ENCODE results near the gene FKBP5. TPM values are rescaled to one million over a fixed set of nuclear protein-coding genes. Genes with fewer than 3 reads are reported as not detected.

FKBP5 gene
- total and polyA plus RNA-seq, 10 of the 15 experiments (the other 5 are each of a cell fraction or from before 2014, with no cell fraction given) = 29.0 to 123 (median 62.3) TPM

- H3K79me2 ChIP-seq (ENCODE audit: control insufficient read depth, insufficient read depth, low read length) = peaks cover 66% of the 10 kb centered on the region
- DNase-seq (ENCODE audit: low read depth, low spot score) = no peak
- H3K36me3 ChIP-seq (ENCODE audit: control insufficient read depth in 2 of 2, insufficient read depth in 2 of 2, low read length in 1 of 2) = no peaks in the 10 kb centered on the region
- in situ Hi-C loops (cut with MboI) = no loop called here
- intact Hi-C loops (cut with micrococcal nuclease; ENCODE audit: unreplicated experiment) = loop anchor here (5.0 kb wide), 1 partner anchor 68 kb away; the partner anchor contains the start of gene ARMC12
- no peak for FAIRE-seq
- peak overlapping the region; percentile 52 for H3K4me3 ChIP-seq
- ChIA-PET RAD21 (ENCODE audit: unreplicated experiment) (interaction anchor here (0.8 to 2.8 kb wide), 12 partner anchors 9 to 68 kb away, joined by 3 to 22 read pairs (median 7); partner anchors contain the start of gene ARMC12), CTCF (interaction anchor here (0.5 to 8.6 kb wide), 10 partner anchors 9 to 85 kb away, joined by 3 to 54 read pairs (median 6); partner anchors contain the start of gene ARMC12), POLR2A (interaction anchor here (0.5 to 4.7 kb wide), 10 partner anchors 10 to 67 kb away, joined by 3 to 40 read pairs (median 4); partner anchors contain the start of gene FKBP5), SMC1A (ENCODE audit: uncharacterized antibody, unreplicated experiment) (interaction anchor here (0.7 to 4.9 kb wide), 17 partner anchors 8 to 106 kb away, joined by 3 to 69 read pairs (median 5); partner anchors contain the start of gene ARMC12)
- H3K9me3 ChIP-seq (replicated peaks; ENCODE audit: control insufficient read depth, insufficient read depth, low read length) = no peaks in the 10 kb centered on the region
- no TSS peak for BruUV-seq (replicated peaks)
- peak overlapping the region; percentile 33 for H2AFZ ChIP-seq (ENCODE audit: control insufficient read depth, low read depth, low read length)
- no peaks in the 10 kb centered on the region for H4K20me1 ChIP-seq (ENCODE audit: control insufficient read depth, insufficient read depth)
- no peak for TF ChIP-seq ASH2L (IDR thresholded peaks at IDR 0.05; ENCODE audit: borderline replicate concordance, low read depth)
- peak in 1 of 2 experiments; percentile 29; a peak in 1 of 4 replicates for TF ChIP-seq CEBPB (IDR thresholded peaks at IDR 0.05; ENCODE audit: borderline replicate concordance in 1 of 2, low read depth in 2 of 2, low read length in 2 of 2)
- peaks cover 18% of the 10 kb centered on the region for H3K4me1 ChIP-seq (ENCODE audit: control insufficient read depth, insufficient read depth, low read length)
- peak overlapping the region; percentile 91 for H3K4me2 ChIP-seq (ENCODE audit: control insufficient read depth, insufficient read depth)
- no peak; the same call in 2 of the 3 replicates for ATAC-seq
- H3K27ac ChIP-seq (ENCODE audit: control insufficient read depth, insufficient read depth) = peak overlapping the region; percentile 89
- H3K9ac ChIP-seq (ENCODE audit: control insufficient read depth, insufficient read depth, low read length) = peak overlapping the region; percentile 47
- H3K27me3 ChIP-seq (replicated peaks in 1 of 2; ENCODE audit: control insufficient read depth in 2 of 2, insufficient read depth in 2 of 2, low read length in 1 of 2) = no peaks in the 10 kb centered on the region
Observed at GRCh38 chr6:35668744-35669450, 19.8 kb downstream of the FKBP5 start.

GRCh38 chr6:35668096-35668495 lies 20.6 kb downstream of the FKBP5 start:
- ChIA-PET POLR2A (interaction anchor here (1.1 to 4.7 kb wide), 3 partner anchors 13 to 66 kb away, joined by 3 to 40 read pairs (median 4); partner anchors contain the start of gene FKBP5), SMC1A (ENCODE audit: uncharacterized antibody, unreplicated experiment) (interaction anchor here (1.2 to 4.9 kb wide), 9 partner anchors 13 to 77 kb away, joined by 3 to 69 read pairs (median 8); partner anchors contain the start of gene ARMC12), RAD21 (ENCODE audit: unreplicated experiment) (interaction anchor here (1.8 to 3.0 kb wide), 6 partner anchors 10 to 64 kb away, joined by 5 to 22 read pairs (median 11); no protein-coding TSS in a partner anchor), CTCF (interaction anchor here (0.6 to 8.6 kb wide), 6 partner anchors 9 to 76 kb away, joined by 3 to 54 read pairs (median 10); partner anchors contain the start of gene ARMC12)
- peak overlapping the region; percentile 76 for H3K9ac ChIP-seq (ENCODE audit: control insufficient read depth, insufficient read depth, low read length)
- H3K4me1 ChIP-seq (ENCODE audit: control insufficient read depth, insufficient read depth, low read length) = peaks cover 20% of the 10 kb centered on the region
- H3K27ac ChIP-seq (ENCODE audit: control insufficient read depth, insufficient read depth) = peak overlapping the region; percentile 89
- H3K36me3 ChIP-seq (ENCODE audit: control insufficient read depth in 2 of 2, insufficient read depth in 2 of 2, low read length in 1 of 2) = no peaks in the 10 kb centered on the region; a peak in 1 of 4 replicates
- no peaks in the 10 kb centered on the region for H4K20me1 ChIP-seq (ENCODE audit: control insufficient read depth, insufficient read depth)
- H2AFZ ChIP-seq (ENCODE audit: control insufficient read depth, low read depth, low read length) = peak overlapping the region; percentile 50
- peaks cover 73% of the 10 kb centered on the region for H3K79me2 ChIP-seq (ENCODE audit: control insufficient read depth, insufficient read depth, low read length)
- no peaks in the 10 kb centered on the region for H3K27me3 ChIP-seq (replicated peaks in 1 of 2; ENCODE audit: control insufficient read depth in 2 of 2, insufficient read depth in 2 of 2, low read length in 1 of 2)
- in situ Hi-C loops (cut with MboI) (no loop called here), intact Hi-C loops (cut with micrococcal nuclease; ENCODE audit: unreplicated experiment) (loop anchor here (5.0 kb wide), 1 partner anchor 69 kb away; the partner anchor contains the start of gene ARMC12)
- DNase-seq (ENCODE audit: low read depth, low spot score) = no peak
- TF ChIP-seq SIN3A (IDR thresholded peaks at IDR 0.05; ENCODE audit: low read depth, low read length) (no peak), RELA (IDR thresholded peaks at IDR 0.05; ENCODE audit: borderline replicate concordance, partially characterized antibody) (no peak), ATF7 (IDR thresholded peaks at IDR 0.05; ENCODE audit: low read depth) (no peak), PKNOX1 (IDR thresholded peaks at IDR 0.05) (no peak), JUNB (IDR thresholded peaks at IDR 0.05) (no peak), HDGF (IDR thresholded peaks at IDR 0.05) (no peak), ZBTB33 (IDR thresholded peaks at IDR 0.05) (no peak), NFYA (IDR thresholded peaks at IDR 0.05; ENCODE audit: borderline replicate concordance, low read depth, low read length) (no peak), E2F4 (IDR thresholded peaks at IDR 0.05; ENCODE audit: low read depth, low read length) (no peak)
- peak overlapping the region; percentile 87 for H3K4me2 ChIP-seq (ENCODE audit: control insufficient read depth, insufficient read depth)
- WGBS (ENCODE audit: insufficient coverage, insufficient replicate concordance, low lambda C conversion rate, missing lambda C conversion rate) = 65% methylated on average over 2 of the region's 2 CpGs
- no TSS peak for BruUV-seq (replicated peaks)
- no peak for FAIRE-seq
- ATAC-seq = no peak
- no peaks in the 10 kb centered on the region for H3K9me3 ChIP-seq (replicated peaks; ENCODE audit: control insufficient read depth, insufficient read depth, low read length)
- peak overlapping the region; percentile 58 for H3K4me3 ChIP-seq

Data from GM12878 (cell line).